GM19238 (cell line): ENCODE measurements around the gene RASA3.
"Not testable (repeated sequence)": the region's sequence is repeated elsewhere in the genome, so short reads cannot be mapped to it uniquely, and the experiment has no call there.

Source experiments
- DNase-seq: peaks from one replicate; pipeline ENCODE4 v3.0.0; 2011; ENCODE audit warnings: low spot score; ENCODE audit not compliant: insufficient read length

Gene RASA3

GRCh38 chr13:114101358-114102130 is 30.9 kb downstream of the RASA3 start:
- no peak for DNase-seq

- DNase-seq: no peak
Observed at GRCh38 chr13:114100446-114101357, 31.7 kb downstream of the RASA3 start.

GRCh38 chr13:114099918-114100445 is 32.4 kb downstream of the RASA3 start:
- no peak for DNase-seq

GRCh38 chr13:114099191-114099590 is 33.2 kb downstream of the RASA3 start:
- no peak for DNase-seq

- not testable (repeated sequence) for DNase-seq
Observed at GRCh38 chr13:114098689-114099056, 33.8 kb downstream of the RASA3 start.

GRCh38 chr13:114097893-114098688 is 34.3 kb downstream of the RASA3 start:
- no peak for DNase-seq

- DNase-seq: no peak
Observed at GRCh38 chr13:114097212-114097892, 35.1 kb downstream of the RASA3 start.

GRCh38 chr13:114096811-114097211 is 35.6 kb downstream of the RASA3 start:
- no peak for DNase-seq

GRCh38 chr13:114096031-114096485 is 36.4 kb downstream of the RASA3 start:
- no peak for DNase-seq

- DNase-seq: no peak
Observed at GRCh38 chr13:114095486-114095885, 36.9 kb downstream of the RASA3 start.

- no peak for DNase-seq
Observed at GRCh38 chr13:114093118-114093517, 39.3 kb downstream of the RASA3 start.

GRCh38 chr13:114092468-114092867 is 40.0 kb downstream of the RASA3 start:
- no peak for DNase-seq

GRCh38 chr13:114090476-114090875 is 41.9 kb downstream of the RASA3 start:
- no peak for DNase-seq

- no peak for DNase-seq
Observed at GRCh38 chr13:114089751-114090400, 42.5 kb downstream of the RASA3 start.

GRCh38 chr13:114089341-114089740 is 43.1 kb downstream of the RASA3 start:
- DNase-seq: no peak

- DNase-seq: no peak
Observed at GRCh38 chr13:114088863-114089262, 43.6 kb downstream of the RASA3 start.

GRCh38 chr13:114088234-114088633 is 44.2 kb downstream of the RASA3 start:
- DNase-seq: no peak

GRCh38 chr13:114087430-114087829 is 45.0 kb downstream of the RASA3 start:
- DNase-seq: no peak

GRCh38 chr13:114082849-114083645 is 49.4 kb downstream of the RASA3 start:
- DNase-seq: no peak
